GM19023 (cell line): ENCODE measurements around the gene CDK14.

Source experiments
- ATAC-seq: cut with Tn5 transposase; IDR thresholded peaks from one replicate; pipeline ENCODE4 v1.9.1; 2021; ENCODE audit warnings: mild to moderate bottlenecking, moderate library complexity; ENCODE audit not compliant: unreplicated experiment

The CDK14 gene

GRCh38 chr7:90984692-90985091 lies 388.6 kb downstream of the CDK14 start:
- ATAC-seq, result no peak

GRCh38 chr7:90988516-90988915 lies 392.4 kb downstream of the CDK14 start:
- no peak for ATAC-seq

- no peak for ATAC-seq
These were observed 393.1 kb downstream of the CDK14 start for GRCh38 chr7:90988996-90989765.

DNA sequence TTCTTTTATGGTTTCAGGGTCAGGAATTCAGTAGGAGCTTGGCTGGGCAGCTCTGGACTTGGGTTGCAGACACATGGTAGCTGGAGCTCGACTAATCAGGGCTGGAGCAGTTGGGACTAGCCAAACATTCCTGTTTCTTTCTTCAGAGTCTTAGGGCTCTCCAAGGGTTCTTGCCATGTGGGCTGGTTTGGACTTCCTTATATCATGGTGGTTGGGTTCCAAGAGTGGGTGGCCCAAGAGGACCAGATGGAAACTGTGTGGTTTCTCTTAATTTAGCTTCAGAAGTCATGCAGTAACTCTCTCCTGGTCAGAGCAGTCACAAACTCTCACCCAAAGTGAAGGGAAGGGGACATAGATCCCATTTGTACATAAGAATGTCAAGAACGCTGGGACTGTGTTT lies 398.0 kb downstream of the CDK14 start:
- no peak for ATAC-seq

- no peak for ATAC-seq
These were observed 398.5 kb downstream of the CDK14 start for GRCh38 chr7:90994601-90995000.

GRCh38 chr7:90995996-90996395 lies 399.9 kb downstream of the CDK14 start:
- no peak for ATAC-seq

DNA sequence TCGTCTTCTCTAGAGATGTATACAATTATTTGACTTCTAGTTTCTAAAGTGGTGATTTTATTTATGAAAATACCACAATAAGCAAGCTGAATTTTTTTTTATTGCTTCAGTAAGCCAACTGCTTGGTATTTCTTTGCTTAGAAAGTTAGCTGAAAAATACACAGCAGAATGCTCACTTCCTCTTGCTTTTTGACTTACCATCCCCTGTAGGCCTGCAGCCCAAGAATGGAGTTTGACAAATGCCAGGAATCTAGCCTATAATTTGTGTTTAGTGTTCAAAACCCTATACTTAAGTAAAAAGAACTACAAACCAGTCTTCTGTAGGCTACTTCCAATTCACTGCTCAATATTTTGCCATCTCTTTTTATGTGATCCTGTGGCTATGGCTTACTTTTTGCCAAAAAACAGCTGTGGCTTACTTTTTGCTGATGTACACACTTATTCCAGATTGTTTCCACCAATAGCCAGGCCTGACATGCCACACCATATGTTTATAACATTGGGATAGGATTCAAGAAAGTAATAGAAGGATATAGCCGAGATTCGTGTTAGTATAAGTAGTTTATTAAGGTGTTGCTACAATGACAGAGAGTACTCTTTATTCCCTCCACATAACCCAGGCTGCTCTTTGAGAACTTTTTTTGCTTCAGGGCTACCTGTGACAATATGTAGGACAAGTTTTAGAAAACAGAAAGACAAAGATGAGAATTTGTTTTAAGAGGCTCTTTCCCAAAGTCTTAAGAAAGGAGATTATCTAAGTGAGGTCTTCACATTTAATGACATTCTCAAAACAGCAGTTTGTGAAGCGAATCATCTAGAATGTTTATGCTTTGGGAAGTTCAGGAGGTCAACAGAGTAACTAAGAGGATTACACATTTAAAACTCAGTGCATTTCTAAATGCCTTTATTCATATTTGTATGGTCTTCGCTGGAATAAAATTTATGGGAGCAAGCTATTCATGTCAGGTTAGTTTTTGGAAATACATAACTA lies 404.2 kb downstream of the CDK14 start:
- ATAC-seq, result no peak

GRCh38 chr7:91005024-91005423 lies 408.9 kb downstream of the CDK14 start:
- no peak for ATAC-seq

DNA sequence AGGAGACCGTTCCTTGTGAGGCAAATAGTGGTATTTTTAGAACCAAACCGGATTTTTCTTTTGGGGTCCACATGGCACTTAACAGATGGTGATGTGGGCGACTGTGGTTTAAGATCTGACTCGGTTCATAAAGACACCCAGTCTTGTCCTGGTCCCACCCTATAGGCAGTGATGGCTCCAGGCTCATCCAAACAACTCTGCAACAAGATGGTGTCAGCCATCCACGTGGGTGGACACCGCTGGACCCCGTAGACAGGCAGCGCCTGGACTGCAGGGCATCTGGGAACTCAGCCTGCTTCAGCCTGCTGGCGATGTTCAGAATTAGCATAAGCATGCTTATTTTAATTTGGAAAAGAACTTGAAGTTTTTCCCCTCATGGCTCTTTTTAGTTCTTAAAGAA lies 409.7 kb downstream of the CDK14 start:
- ATAC-seq, result no peak

DNA sequence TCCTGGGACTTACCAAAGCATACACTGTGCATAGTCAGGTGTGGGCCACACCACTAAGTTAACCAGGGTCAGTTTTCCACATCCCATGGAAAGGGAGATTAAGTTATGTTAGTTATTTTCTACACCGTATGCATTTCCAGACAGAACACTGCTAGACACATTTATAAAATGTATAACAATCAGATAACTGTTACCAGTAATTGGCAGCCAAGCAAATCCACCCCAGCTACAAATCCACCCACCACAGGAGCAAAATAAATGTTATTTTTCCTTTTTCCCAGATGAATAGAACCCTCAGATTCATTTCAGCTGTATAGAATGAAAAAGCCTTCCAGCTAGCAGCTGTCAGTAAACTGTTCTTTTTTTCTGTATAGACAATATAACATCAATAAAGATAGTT lies 411.2 kb downstream of the CDK14 start:
- ATAC-seq, result no peak

GRCh38 chr7:91013078-91013477 lies 417.0 kb downstream of the CDK14 start:
- no peak for ATAC-seq

- no peak for ATAC-seq
These were observed 423.7 kb downstream of the CDK14 start for GRCh38 chr7:91019686-91020385.

DNA sequence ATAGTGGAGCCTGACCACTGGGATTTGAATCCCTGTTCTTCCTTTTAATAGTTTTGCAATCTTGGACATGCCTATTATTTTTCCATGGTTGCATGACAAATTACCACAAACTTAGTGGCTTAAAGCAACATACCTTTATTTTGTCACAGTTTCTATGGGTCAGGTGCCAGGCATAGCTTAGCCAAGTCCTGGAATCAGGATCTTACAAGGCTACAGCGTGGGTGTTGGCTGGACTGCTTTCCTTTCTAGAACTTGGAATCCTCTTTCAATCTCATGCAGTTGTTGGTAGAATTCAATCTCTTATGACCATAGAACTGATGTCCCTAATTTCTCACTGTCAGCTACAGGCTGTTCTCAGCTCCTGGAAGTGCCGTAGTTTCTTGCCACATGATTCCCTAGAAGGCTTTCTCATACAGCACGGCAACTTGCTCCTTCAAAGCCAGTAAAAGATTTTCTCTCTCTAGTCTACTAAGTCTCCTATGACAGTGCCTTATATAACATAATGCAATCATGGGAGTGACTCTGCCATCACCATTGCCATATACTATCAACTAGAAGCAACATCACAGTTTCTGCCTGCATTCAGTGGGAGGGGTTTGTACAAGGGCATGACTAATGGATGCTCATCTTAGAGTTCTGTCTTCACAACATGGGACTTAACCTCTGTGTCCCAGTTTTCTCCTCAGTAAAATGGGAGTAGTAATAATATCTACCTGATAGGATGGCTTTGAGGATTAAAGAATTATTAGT lies 424.7 kb downstream of the CDK14 start:
- ATAC-seq, result no peak

DNA sequence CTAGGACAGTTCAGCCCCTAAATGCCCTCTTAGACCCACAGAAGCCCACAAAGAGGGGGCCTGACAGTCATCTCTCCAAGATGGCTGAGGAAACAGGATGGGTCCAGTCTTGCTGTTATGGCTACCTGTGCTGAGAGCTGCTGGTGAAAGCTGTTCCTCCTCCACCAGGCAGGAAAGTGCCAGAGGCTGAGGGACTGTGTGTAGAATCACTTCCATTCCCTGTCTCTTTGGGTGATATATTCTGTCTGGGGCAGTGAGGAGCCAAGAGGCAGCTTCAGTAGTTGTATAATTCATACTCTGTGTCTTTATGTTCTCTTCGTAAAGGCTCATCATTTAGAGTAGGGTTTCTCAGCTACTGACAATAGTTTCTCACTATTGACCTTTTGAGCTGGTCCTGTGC lies 425.8 kb downstream of the CDK14 start:
- no peak for ATAC-seq

DNA sequence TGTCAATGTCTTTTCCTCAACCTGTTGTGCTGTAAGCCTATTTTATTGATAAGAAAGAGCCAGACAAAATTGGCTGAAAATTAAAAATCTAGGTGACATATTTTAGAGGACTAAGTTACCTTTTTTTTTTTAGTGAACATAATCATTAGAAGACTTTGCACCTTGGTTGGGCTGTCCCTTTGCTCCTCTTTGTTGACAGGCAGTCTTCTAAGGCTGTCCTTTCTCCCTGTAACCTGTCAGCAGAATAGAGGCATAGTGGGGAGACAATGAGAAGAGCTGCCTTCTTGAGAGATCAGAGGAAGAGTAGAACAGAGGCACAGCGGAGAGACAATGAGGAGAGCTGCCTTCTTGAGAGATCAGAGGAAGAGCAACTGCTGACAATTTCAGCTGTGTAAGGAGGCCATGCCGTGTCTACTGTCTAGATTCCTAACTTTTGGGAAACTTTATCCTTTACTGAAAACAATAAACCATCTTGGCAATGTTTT lies 429.8 kb downstream of the CDK14 start:
- no peak for ATAC-seq

GRCh38 chr7:91029688-91030087 lies 433.6 kb downstream of the CDK14 start:
- no peak for ATAC-seq

DNA sequence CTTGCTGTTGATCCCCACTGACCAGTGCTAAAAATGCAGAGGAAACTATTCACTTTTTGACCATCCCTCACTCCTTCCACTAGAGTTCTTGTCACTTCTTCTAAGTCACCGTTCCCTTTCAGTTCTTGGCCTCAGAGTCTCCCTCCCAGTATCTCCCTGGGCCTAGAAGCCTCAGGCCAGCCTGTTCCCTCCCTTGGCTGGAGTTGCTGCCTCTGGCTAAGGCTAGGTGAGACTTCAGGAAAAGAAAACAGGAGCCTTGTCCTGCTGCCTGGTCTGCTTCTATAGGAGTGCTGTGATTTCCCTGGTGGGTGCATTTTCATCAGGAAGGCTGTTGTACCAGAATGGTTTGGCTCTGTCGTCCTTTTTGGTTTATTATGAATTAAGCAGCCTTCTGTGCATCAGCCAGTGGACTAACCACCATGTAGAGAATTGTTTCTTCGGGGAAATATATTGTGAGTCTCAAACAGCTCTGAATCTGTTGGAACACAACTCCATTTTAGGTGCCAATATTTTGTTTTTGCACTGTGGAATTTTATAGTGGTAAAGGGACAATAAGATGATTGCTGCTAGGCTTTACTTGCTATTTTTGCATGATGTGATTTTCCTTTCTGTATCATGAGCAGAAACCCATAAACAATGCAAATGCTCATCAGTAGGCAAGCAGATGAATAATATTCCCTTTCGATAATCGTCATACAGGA lies 434.7 kb downstream of the CDK14 start:
- ATAC-seq, result no peak

- ATAC-seq, result no peak
These were observed 435.6 kb downstream of the CDK14 start for GRCh38 chr7:91031757-91032156.

- no peak for ATAC-seq
These were observed 437.5 kb downstream of the CDK14 start for GRCh38 chr7:91033574-91033973.
